Sigmoid colon (tissue), 7 donors: ENCODE results near the gene ZDHHC7. TPM values are rescaled to one million over a fixed set of nuclear protein-coding genes. Genes with fewer than 3 reads are reported as not detected.
A peak's percentile ranks its signal among the peaks of the same experiment; 100 is the strongest.

Experiments
- DNase-seq: peaks from one replicate; pipeline ENCODE4 v3.0.0-alpha.2; 2019
- H3K27ac ChIP-seq, 4 donors: fragments of 200-600 bp; sonication (generic); one replicate each; pipeline ENCODE4 v1.5.1; 2016 to 2019; ENCODE audit warnings: mild to moderate bottlenecking in 1 of 4
- H3K27me3 ChIP-seq, 3 donors: fragments of 200-600 bp; sonication (generic); one replicate each; pipeline ENCODE4 v1.5.1; 2019; ENCODE audit warnings: mild to moderate bottlenecking in 1 of 3
- H3K36me3 ChIP-seq, 4 donors: fragments of 200-600 bp; sonication (generic); one replicate each; pipeline ENCODE4 v1.5.1; 2016 to 2019
- H3K4me1 ChIP-seq, 4 donors: fragments of 200-600 bp; sonication (generic); one replicate each; pipeline ENCODE4 v1.5.1; 2017 to 2019
- H3K4me3 ChIP-seq, 4 donors: fragments of 200-600 bp; sonication (generic); one replicate each; pipeline ENCODE4 v1.5.1; 2017 to 2019; ENCODE audit warnings: mild to moderate bottlenecking in 2 of 4, moderate library complexity in 1 of 4
- H3K9me3 ChIP-seq, 4 donors: fragments of 200-600 bp in 3 of 4; sonication (generic) in 3 of 4; one replicate each; pipeline versions ENCODE4 v1.5.1 to v1.6.1; 2013 to 2019
- CTCF ChIP-seq, 4 experiments: fragments of 450-650 bp in 3 of 4; fragments of 200-600 bp in 1 of 4; IDR thresholded peaks; one replicate each; pipeline ENCODE4 v1.5.1; 2016 to 2019; ENCODE audit warnings: antibody characterized with exemption in 4 of 4, mild to moderate bottlenecking in 3 of 4, moderate library complexity in 2 of 4
- EP300 ChIP-seq, 4 donors: sonication (generic); formaldehyde crosslinking; IDR thresholded peaks; one replicate each; pipeline ENCODE4 v1.6.1; 2017; ENCODE audit warnings: antibody characterized with exemption in 4 of 4
- POLR2A ChIP-seq, 2 donors: fragments of 450-650 bp; IDR thresholded peaks; one replicate each; pipeline ENCODE4 v1.6.1; 2016; ENCODE audit warnings: antibody characterized with exemption in 2 of 2, mild to moderate bottlenecking in 2 of 2, moderate library complexity in 2 of 2
- POLR2AphosphoS5 ChIP-seq, 4 donors: sonication (generic); formaldehyde crosslinking; IDR thresholded peaks; one replicate each; pipeline ENCODE4 v1.6.1; 2017; ENCODE audit warnings: antibody characterized with exemption in 4 of 4
- WGBS, 2 donors: extraction: QIAGEN DNeasy Blood & Tissue Kit; methylation state at CpG; one replicate each; pipeline ENCODE4 v1.1.7; 2013; 5-methylcytosine and 5-hydroxymethylcytosine counted together
- intact Hi-C: fragments of 100-400 bp; cut with DNase I; formaldehyde crosslinking; loops from one replicate; pipeline ENCODE4 v1.15.1; 2023
- polyA plus RNA-seq, 3 donors: library from polyadenylated mRNA; stranded (reverse); fragments of 200-250 nt; gene quantifications; one replicate each; pipeline ENCODE4 v1.2.3, GENCODE V29; 2013
- total RNA-seq, 4 donors: library from RNA; depleted of rRNA; stranded (reverse); fragments of >200 nt; gene quantifications; one replicate each; pipeline ENCODE4 v1.1.0, GENCODE V29; 2016
- donor health status: healthy with polysubstance abuse.
- donor health status: Bipolar disorder and iron deficiency.
- donor health status: healthy.

The ZDHHC7 gene
- total and polyA plus RNA-seq, 7 donors = 20.8 to 69.5 (median 56.2) TPM

- intact Hi-C loops = no loop called here
- 86 to 94% methylated on average over 7 of the region's 7 CpGs for WGBS, 2 donors
- H3K4me1 ChIP-seq = peaks cover 0 to 90% (median 87%) of the 10 kb centered on the region in 4 donors
- no peaks in the 10 kb centered on the region for H3K36me3 ChIP-seq
- no peaks in the 10 kb centered on the region for H3K9me3 ChIP-seq
- H3K27me3 ChIP-seq = no peaks in the 10 kb centered on the region
- no peak overlapping the region for H3K4me3 ChIP-seq
- DNase-seq = no peak
- no peak for TF ChIP-seq POLR2AphosphoS5 (IDR thresholded peaks at IDR 0.05)
- TF ChIP-seq CTCF (IDR thresholded peaks at IDR 0.05) = no peak
- no peak for TF ChIP-seq EP300 (IDR thresholded peaks at IDR 0.05)
- no peak for TF ChIP-seq POLR2A (IDR thresholded peaks at IDR 0.05)
- peak overlapping the region; percentile 82 to 92 (median 88) for H3K27ac ChIP-seq
Observed at GRCh38 chr16:85006639-85007038, 4.7 kb downstream of the ZDHHC7 start.

GRCh38 chr16:85005285-85006069 lies 5.9 kb downstream of the ZDHHC7 start:
- Histone ChIP-seq H3K27me3 (no peaks in the 10 kb centered on the region), H3K4me1 (peaks cover 0 to 100% (median 97%) of the 10 kb centered on the region in 4 donors), H3K36me3 (no peaks in the 10 kb centered on the region), H3K4me3 (peak overlapping the region in 2 of 4 donors; percentile 2 to 11), H3K27ac (peak overlapping the region; percentile 82 to 92 (median 88)), H3K9me3 (no peaks in the 10 kb centered on the region)
- intact Hi-C loops = no loop called here
- peak; percentile 90 for DNase-seq
- 57 to 68% methylated on average over 11 of the region's 11 CpGs for WGBS, 2 donors
- TF ChIP-seq CTCF (IDR thresholded peaks at IDR 0.05) (no peak), POLR2AphosphoS5 (IDR thresholded peaks at IDR 0.05) (peak; percentile 13 to 81 (median 36)), EP300 (IDR thresholded peaks at IDR 0.05) (peak in 1 of 4 donors; percentile 61), POLR2A (IDR thresholded peaks at IDR 0.05) (no peak)

GRCh38 chr16:85004587-85005205 lies 6.6 kb downstream of the ZDHHC7 start:
- peak overlapping the region in 2 of 4 donors; percentile 2 to 8 for H3K4me3 ChIP-seq

GRCh38 chr16:85003725-85004586 lies 7.4 kb downstream of the ZDHHC7 start:
- Histone ChIP-seq H3K27me3 (no peaks in the 10 kb centered on the region), H3K9me3 (no peaks in the 10 kb centered on the region), H3K27ac (peak overlapping the region; percentile 82 to 92 (median 88)), H3K4me1 (peaks cover 0 to 100% (median 97%) of the 10 kb centered on the region in 4 donors), H3K36me3 (no peaks in the 10 kb centered on the region), H3K4me3 (peak overlapping the region in 1 of 4 donors; percentile 8)
- TF ChIP-seq CTCF (IDR thresholded peaks at IDR 0.05) = no peak
- no peak for TF ChIP-seq POLR2A (IDR thresholded peaks at IDR 0.05)
- TF ChIP-seq EP300 (IDR thresholded peaks at IDR 0.05) = no peak
- no peak for TF ChIP-seq POLR2AphosphoS5 (IDR thresholded peaks at IDR 0.05)
- intact Hi-C loops = no loop called here
- WGBS, 2 donors = 51 to 65% methylated on average over 16 of the region's 16 CpGs
- DNase-seq = no peak

More at GRCh38 chr16:85004587-85005205, 6.6 kb downstream of the ZDHHC7 start:
- 68 to 70% methylated on average over 10 of the region's 10 CpGs for WGBS, 2 donors
- H3K9me3 ChIP-seq = no peaks in the 10 kb centered on the region
- intact Hi-C loops = no loop called here
- peak in 3 of 4 donors; percentile 40 to 74 (median 74) for TF ChIP-seq POLR2AphosphoS5 (IDR thresholded peaks at IDR 0.05)
- TF ChIP-seq EP300 (IDR thresholded peaks at IDR 0.05) = no peak
- no peak for DNase-seq
- no peaks in the 10 kb centered on the region for H3K27me3 ChIP-seq
- H3K4me1 ChIP-seq = peaks cover 0 to 100% (median 97%) of the 10 kb centered on the region in 4 donors
- H3K36me3 ChIP-seq = no peaks in the 10 kb centered on the region
- peak overlapping the region; percentile 82 to 92 (median 88) for H3K27ac ChIP-seq
